Esophagus muscularis mucosa (tissue), 4 donors: ENCODE data around the gene RNF130.

ENCODE experiments used
- EP300 ChIP-seq: sonication (generic); formaldehyde crosslinking; IDR thresholded peaks from one replicate; pipeline ENCODE4 v1.6.1; 2017; ENCODE audit warnings: antibody characterized with exemption
- POLR2A ChIP-seq: fragments of 450-650 bp; IDR thresholded peaks from one replicate; pipeline ENCODE4 v1.6.1; 2017; ENCODE audit warnings: antibody characterized with exemption, moderate library complexity, mild to moderate bottlenecking, low read depth
- TF ChIP-seq, protein P1 (sequence below), 3 experiments: fragments of 200-600 bp in 2 of 3; fragments of 450-650 bp in 1 of 3; sonication (generic) in 2 of 3; IDR thresholded peaks; one replicate each; pipeline ENCODE4 v1.5.1; 2017 to 2019; ENCODE audit warnings: antibody characterized with exemption in 3 of 3, mild to moderate bottlenecking in 2 of 3, moderate library complexity in 1 of 3

DNA sequence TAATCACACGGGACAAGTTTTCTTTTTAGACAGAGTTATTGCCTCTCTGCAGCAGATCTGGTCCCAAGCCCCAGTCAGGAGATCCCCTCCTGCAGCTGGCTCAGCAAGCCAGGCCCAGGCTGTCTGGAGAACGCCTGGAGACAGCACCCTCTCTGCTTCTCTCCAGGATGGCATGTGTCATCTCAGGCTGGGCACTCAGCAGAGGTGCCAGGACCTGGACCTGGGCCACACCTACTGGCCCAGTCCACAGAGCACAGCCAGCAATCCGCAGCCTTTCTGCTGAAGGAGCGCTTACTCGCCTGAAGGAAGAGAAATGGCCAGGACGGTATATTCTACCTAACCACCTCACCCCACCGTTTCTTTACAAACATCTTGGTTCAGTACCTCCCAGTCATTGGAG, 159.2 kb downstream of the RNF130 start:
- no peak for TF ChIP-seq POLR2A
- TF ChIP-seq, protein P1, sequence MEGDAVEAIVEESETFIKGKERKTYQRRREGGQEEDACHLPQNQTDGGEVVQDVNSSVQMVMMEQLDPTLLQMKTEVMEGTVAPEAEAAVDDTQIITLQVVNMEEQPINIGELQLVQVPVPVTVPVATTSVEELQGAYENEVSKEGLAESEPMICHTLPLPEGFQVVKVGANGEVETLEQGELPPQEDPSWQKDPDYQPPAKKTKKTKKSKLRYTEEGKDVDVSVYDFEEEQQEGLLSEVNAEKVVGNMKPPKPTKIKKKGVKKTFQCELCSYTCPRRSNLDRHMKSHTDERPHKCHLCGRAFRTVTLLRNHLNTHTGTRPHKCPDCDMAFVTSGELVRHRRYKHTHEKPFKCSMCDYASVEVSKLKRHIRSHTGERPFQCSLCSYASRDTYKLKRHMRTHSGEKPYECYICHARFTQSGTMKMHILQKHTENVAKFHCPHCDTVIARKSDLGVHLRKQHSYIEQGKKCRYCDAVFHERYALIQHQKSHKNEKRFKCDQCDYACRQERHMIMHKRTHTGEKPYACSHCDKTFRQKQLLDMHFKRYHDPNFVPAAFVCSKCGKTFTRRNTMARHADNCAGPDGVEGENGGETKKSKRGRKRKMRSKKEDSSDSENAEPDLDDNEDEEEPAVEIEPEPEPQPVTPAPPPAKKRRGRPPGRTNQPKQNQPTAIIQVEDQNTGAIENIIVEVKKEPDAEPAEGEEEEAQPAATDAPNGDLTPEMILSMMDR (IDR thresholded peaks at IDR 0.05): no peak
- no peak for TF ChIP-seq EP300
